WTC11 (cell line): ENCODE measurements around the gene PCDHGA1. TPM values are rescaled to one million over a fixed set of nuclear protein-coding genes. Genes with fewer than 3 reads are reported as not detected.
"Not testable (repeated sequence)": the region's sequence is repeated elsewhere in the genome, so short reads cannot be mapped to it uniquely, and the experiment has no call there.

Source experiments
- ATAC-seq: fragments of 200-7000 bp; cut with Tn5 transposase; 2 replicates; pipeline ENCODE4 v1.10.0; 2021; ENCODE audit warnings: mild to moderate bottlenecking, moderate library complexity
- CTCF ChIA-PET: fragments of 300-600 bp; sonication (Branson Sonifier 250); formaldehyde crosslinking; loops from one replicate; lab custom pipeline; 2021; ENCODE audit warnings: antibody characterized with exemption; lab: Charles Lee
- POLR2A ChIA-PET: fragments of 350-600 bp; sonication (Branson Sonifier 250); formaldehyde crosslinking; loops from one replicate; lab custom pipeline; 2021; ENCODE audit warnings: antibody characterized with exemption; lab: Charles Lee
- DNase-seq: peaks from one replicate; pipeline ENCODE4 v3.0.0; 2021; ENCODE audit warnings: low spot score
- H3K27ac Mint-ChIP-seq: 2 replicates; pipeline ENCODE4 v1.8.0; 2021; ENCODE audit warnings: mixed read lengths
- H3K27me3 Mint-ChIP-seq: 2 replicates; pipeline ENCODE4 v1.8.0; 2021; ENCODE audit warnings: low read depth, mild to moderate bottlenecking, moderate library complexity, mixed read lengths
- H3K36me3 Mint-ChIP-seq: 2 replicates; pipeline ENCODE4 v1.8.0; 2021; ENCODE audit warnings: mixed read lengths
- H3K4me1 Mint-ChIP-seq: 2 replicates; pipeline ENCODE4 v1.8.0; 2022; ENCODE audit warnings: mixed read lengths
- H3K4me3 Mint-ChIP-seq: 2 replicates; pipeline ENCODE4 v1.8.0; 2021; ENCODE audit warnings: mild to moderate bottlenecking, moderate library complexity, mixed read lengths
- H3K9me3 Mint-ChIP-seq: 2 replicates; pipeline ENCODE4 v1.8.0; 2021; ENCODE audit warnings: mixed read lengths
- ARID4B ChIP-seq: sonication (generic); formaldehyde crosslinking; IDR thresholded peaks from 2 replicates; pipeline ENCODE4 v1.8.0; 2023; ENCODE audit warnings: missing genetic modification reagents, mild to moderate bottlenecking, borderline replicate concordance
- E2F1 ChIP-seq: sonication (generic); formaldehyde crosslinking; IDR thresholded peaks from 2 replicates; pipeline ENCODE4 v1.8.0; 2022; ENCODE audit warnings: mild to moderate bottlenecking, missing genetic modification reagents
- ERG ChIP-seq: fragments of 250-450 bp; sonication (Bioruptor Pico); IDR thresholded peaks from 2 replicates; pipeline ENCODE4 v1.8.0; 2021; ENCODE audit warnings: mild to moderate bottlenecking
- FOXP1 ChIP-seq: sonication (generic); formaldehyde crosslinking; IDR thresholded peaks from 2 replicates; pipeline ENCODE4 v1.8.0; 2022; ENCODE audit warnings: missing genetic modification reagents, mild to moderate bottlenecking, moderate library complexity, borderline replicate concordance
- MAX ChIP-seq: sonication (generic); formaldehyde crosslinking; IDR thresholded peaks from 2 replicates; pipeline ENCODE4 v1.8.0; 2022; ENCODE audit warnings: mild to moderate bottlenecking, missing genetic modification reagents
- USF2 ChIP-seq: sonication (generic); formaldehyde crosslinking; IDR thresholded peaks from 2 replicates; pipeline ENCODE4 v1.8.1; 2023; ENCODE audit warnings: mild to moderate bottlenecking, missing genetic modification reagents, moderate library complexity
- ZNF263 ChIP-seq: sonication (generic); formaldehyde crosslinking; IDR thresholded peaks from 2 replicates; pipeline ENCODE4 v1.8.1; 2022; ENCODE audit warnings: low read depth, mild to moderate bottlenecking, moderate library complexity, missing genetic modification reagents
- total RNA-seq: library from RNA; stranded (reverse); gene quantifications from 3 replicates; pipeline ENCODE4 v1.2.3, GENCODE V29; 2021

The PCDHGA1 gene
- total RNA-seq, 1 experiment from 2014 or later, result 1.5 TPM

- H3K36me3 Mint-ChIP-seq, result peaks cover 32% of the 10 kb centered on the region
- peak overlapping the region; percentile 94 for H3K4me3 Mint-ChIP-seq
- ChIA-PET CTCF (interaction anchor here (0.6 to 4.3 kb wide), 67 partner anchors 8 to 558 kb away, joined by 3 to 87 read pairs (median 8); partner anchors contain the start of genes DELE1, DIAPH1, PCDHA10 and PCDHB10), POLR2A (interaction anchor here (1.0 to 2.0 kb wide), 7 partner anchors 71 to 190 kb away, joined by 3 to 11 read pairs (median 4); partner anchors contain the start of genes PCDHB14 and PCDHGC4)
- peaks cover 17% of the 10 kb centered on the region for H3K9me3 Mint-ChIP-seq
- H3K4me1 Mint-ChIP-seq, result peaks cover 29% of the 10 kb centered on the region
- peak overlapping the region; percentile 51 for H3K27ac Mint-ChIP-seq
- TF ChIP-seq FOXP1 (peak; percentile 56; the same call in 1 of the 2 replicates), MAX (CRISPR knock-in tag) (peak; percentile 63; the same call in 1 of the 2 replicates), E2F1 (CRISPR knock-in tag) (no peak), ZNF263 (CRISPR knock-in tag) (peak; percentile 44; the same call in 1 of the 2 replicates), ARID4B (CRISPR knock-in tag) (peak; percentile 68; the same call in 1 of the 2 replicates), ERG (CRISPR knock-in tag) (no peak)
- no peak for DNase-seq
- ATAC-seq, result peak; percentile 33
- H3K27me3 Mint-ChIP-seq, result peaks cover 28% of the 10 kb centered on the region
Measured at GRCh38 chr5:141413540-141414069, 83.3 kb downstream of the PCDHGA1 start.

- ATAC-seq, POLR2A ChIA-PET, H3K27ac Mint-ChIP-seq: not testable (repeated sequence)
Measured at GRCh38 chr5:141414548-141415274, 84.4 kb downstream of the PCDHGA1 start.

GRCh38 chr5:141415275-141415618, 84.9 kb downstream of the PCDHGA1 start:
- peak; percentile 18; the same call in 1 of the 2 replicates for TF ChIP-seq USF2
- H3K36me3 Mint-ChIP-seq, result peaks cover 37% of the 10 kb centered on the region
- POLR2A ChIA-PET, DNase-seq, ATAC-seq, H3K27ac Mint-ChIP-seq: not testable (repeated sequence)
- CTCF ChIA-PET, result interaction anchor here (0.6 to 4.3 kb wide), 6 partner anchors 18 to 142 kb away, joined by 3 to 60 read pairs (median 4); partner anchors contain the start of genes PCDHGB5 and PCDHGC3
- H3K27me3 Mint-ChIP-seq, result peaks cover 21% of the 10 kb centered on the region
- peaks cover 23% of the 10 kb centered on the region for H3K9me3 Mint-ChIP-seq
- H3K4me3 Mint-ChIP-seq, result peak overlapping the region; percentile 16; the same call in 1 of the 2 replicates
- peaks cover 30% of the 10 kb centered on the region for H3K4me1 Mint-ChIP-seq

More at GRCh38 chr5:141414548-141415274, 84.4 kb downstream of the PCDHGA1 start:
- Mint-ChIP-seq H3K9me3 (peaks cover 21% of the 10 kb centered on the region), H3K4me1 (peaks cover 28% of the 10 kb centered on the region), H3K4me3 (peak overlapping the region; percentile 94), H3K36me3 (peaks cover 35% of the 10 kb centered on the region), H3K27me3 (peaks cover 23% of the 10 kb centered on the region)
- DNase-seq, result not testable (repeated sequence)
- CTCF ChIA-PET, result interaction anchor here (0.6 to 4.3 kb wide), 14 partner anchors 12 to 193 kb away, joined by 3 to 75 read pairs (median 24); partner anchors contain the start of genes PCDHB15, PCDHGA12, PCDHGA3 and PCDHGA9
